ENCODE data around the gene C1QB. TPM values are rescaled to one million over a fixed set of nuclear protein-coding genes. Genes with fewer than 3 reads are reported as not detected.

Gene C1QB
- total and polyA plus RNA-seq, 9 of the 15 experiments (the other 6 are each of a cell fraction or from before 2014, with no cell fraction given), result 0.55 TPM; not detected in 8

DNA sequence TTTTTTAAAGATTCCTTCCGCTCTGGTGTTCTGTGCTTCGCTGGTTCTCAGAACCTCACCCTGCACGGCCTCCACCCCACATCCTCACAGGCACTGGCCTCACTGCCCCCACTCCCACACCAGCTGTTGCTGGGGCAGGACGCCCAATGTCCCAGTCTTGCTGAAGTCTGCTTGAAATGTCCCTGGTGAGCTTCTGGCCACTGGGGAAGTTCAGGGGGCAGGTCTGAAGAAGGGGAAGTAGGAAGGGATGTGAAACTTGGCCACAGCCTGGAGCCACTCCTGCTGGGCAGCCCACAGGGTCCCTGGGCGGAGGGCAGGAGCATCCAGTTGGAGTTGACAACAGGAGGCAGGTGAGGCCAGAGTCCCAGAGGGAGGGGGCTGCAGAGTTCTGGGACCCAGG lies 16.7 kb upstream of the C1QB start, which contains the start of gene C1QA (continued):
- TF ChIP-seq MTA3 (IDR thresholded peaks at IDR 0.05; ENCODE audit: borderline replicate concordance) (no peak), MYC (IDR thresholded peaks at IDR 0.05; ENCODE audit: low read depth, low read length) (no peak), MYC (CRISPR knock-in tag; IDR thresholded peaks at IDR 0.05; ENCODE audit: borderline replicate concordance, low read depth) (no peak), MEIS2 (IDR thresholded peaks at IDR 0.05; ENCODE audit: partially characterized antibody) (no peak), KDM5B (IDR thresholded peaks at IDR 0.05; ENCODE audit: insufficient replicate concordance, low read depth, low read length) (no peak), MCM7 (IDR thresholded peaks at IDR 0.05) (no peak), CHCHD3 (CRISPR knock-in tag; IDR thresholded peaks at IDR 0.05) (no peak), NR1H2 (CRISPR knock-in tag; IDR thresholded peaks at IDR 0.05) (no peak)

- no peak overlapping the region for H3K9ac ChIP-seq (ENCODE audit: insufficient read depth in 1 of 2, low read depth in 2 of 2, low read length in 2 of 2)
- no peak overlapping the region for H3K4me3 ChIP-seq
- no peak for DNase-seq (ENCODE audit: extremely low read depth in 1 of 4, low spot score in 3 of 4)
- H3K79me2 ChIP-seq (ENCODE audit: control insufficient read depth, insufficient read depth, low read length), result no peaks in the 10 kb centered on the region
- BruUV-seq (replicated peaks), result no TSS peak
- ChIA-PET POLR2A (interaction anchor here (0.6 to 1.3 kb wide), 4 partner anchors 10 to 110 kb away, joined by 4 to 5 read pairs (median 4); no protein-coding TSS in a partner anchor), CTCF (ENCODE audit: low intra/inter-chr PET ratio) (no interaction called here)
- in situ Hi-C loops (cut with MboI) (no loop called here), intact Hi-C loops (cut with micrococcal nuclease) (no loop called here)
- no peak overlapping the region for H3K4me2 ChIP-seq (ENCODE audit: insufficient read depth, low read length)
- FAIRE-seq, result no peak
- H3K27ac ChIP-seq (ENCODE audit: extremely low read depth, low read depth, low read length), result no peak overlapping the region
- peaks cover 4 to 33% of the 10 kb centered on the region in 2 experiments; a peak in 3 of 5 replicates for H3K27me3 ChIP-seq (ENCODE audit: control insufficient read depth in 2 of 2, insufficient read depth in 2 of 2, low read length in 2 of 2)
- no peaks in the 10 kb centered on the region for H3K9me1 ChIP-seq (ENCODE audit: control insufficient read depth, insufficient read depth, low read length)
- no peaks in the 10 kb centered on the region for H3K9me3 ChIP-seq (replicated peaks; ENCODE audit: control insufficient read depth, insufficient read depth, low read depth, low read length)
- TF ChIP-seq RAD21 (CRISPR knock-in tag; conservative IDR thresholded peaks at IDR 0.05 in 1 of 2, IDR thresholded peaks at IDR 0.05 in 1 of 2) (peak in 1 of 2 experiments; percentile 14; a peak in 1 of 4 replicates), ILK (tag; IDR thresholded peaks at IDR 0.05; ENCODE audit: borderline replicate concordance, low read depth) (no peak), ZNF586 (CRISPR knock-in tag; conservative IDR thresholded peaks at IDR 0.05) (no peak)
- H2AFZ ChIP-seq (ENCODE audit: low read depth, low read length), result no peak overlapping the region
- H4K20me1 ChIP-seq (replicated peaks; ENCODE audit: control insufficient read depth, insufficient read depth, low read length), result peaks cover 21% of the 10 kb centered on the region; the same call in 1 of the 2 replicates
- 0% methylated on average over 6 of the region's 6 CpGs for whole genome bisulfite sequencing (ENCODE audit: insufficient coverage, low coverage, missing lambda C conversion rate)
- H3K4me1 ChIP-seq (replicated peaks in 1 of 2; ENCODE audit: control insufficient read depth in 2 of 2, insufficient read depth in 2 of 2, low read length in 2 of 2), result peaks cover 0 to 10% of the 10 kb centered on the region in 2 experiments; a peak in 3 of 5 replicates
- no peak for ATAC-seq
- no peaks in the 10 kb centered on the region for H3K36me3 ChIP-seq (ENCODE audit: control insufficient read depth, insufficient read depth, low read length)
These were observed 16.1 kb upstream of the C1QB start for GRCh38 chr1:22636927-22637326.

Measured in K562 (cell line).